Measurements from ENCODE around the gene FGD2. TPM values are rescaled to one million over a fixed set of nuclear protein-coding genes. Genes with fewer than 3 reads are reported as not detected.

Gene FGD2
- total RNA-seq, 1 experiment from 2014 or later = 0.13 TPM

DNA sequence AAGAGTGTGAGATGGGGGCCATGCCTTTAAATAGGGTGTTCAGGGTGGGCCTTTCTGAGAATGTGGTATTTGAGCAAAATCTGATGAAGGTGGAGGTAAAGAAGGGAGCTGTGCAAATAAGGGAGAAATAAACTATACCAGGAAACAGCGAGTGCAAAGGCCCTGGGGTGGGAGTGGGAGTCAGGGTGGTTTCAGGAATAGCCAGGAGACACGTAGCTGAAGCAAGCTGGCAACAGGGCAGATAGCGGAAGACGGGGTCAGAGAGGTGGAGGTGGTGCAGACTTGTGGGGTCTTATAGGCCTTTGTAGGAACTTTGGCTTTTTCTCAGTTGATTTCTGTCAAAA lies 51.6 kb downstream of the FGD2 start:
- Histone ChIP-seq H3K27me3 (ENCODE audit: insufficient read depth, low read length) (no peaks in the 10 kb centered on the region), H3K27ac (ENCODE audit: insufficient read length, low read depth, low read length) (no peak overlapping the region), H3K79me1 (ENCODE audit: insufficient read depth, low read depth, low read length, poor library complexity, severe bottlenecking) (no peaks in the 10 kb centered on the region), H3K4me2 (ENCODE audit: insufficient read depth, insufficient read length, low read length) (no peak overlapping the region), H3K23me2 (ENCODE audit: insufficient read length, low read depth, low read length, poor library complexity, severe bottlenecking) (no peaks in the 10 kb centered on the region), H2BK5ac (ENCODE audit: insufficient read length, low read length) (no peak overlapping the region), H2AK5ac (ENCODE audit: insufficient read length, low read length) (no peak overlapping the region), H3T11ph (ENCODE audit: low read length) (no peak overlapping the region), H2BK120ac (ENCODE audit: low read depth, low read length, poor library complexity, severe bottlenecking) (no peak overlapping the region), H3K4me1 (ENCODE audit: insufficient read depth, low read length) (peaks cover 7% of the 10 kb centered on the region; the same call in 1 of the 2 replicates), H3K18ac (ENCODE audit: insufficient read length, low read depth, low read length) (no peak overlapping the region), H2BK20ac (ENCODE audit: low read depth, low read length, poor library complexity, severe bottlenecking) (no peak overlapping the region), H3K14ac (ENCODE audit: insufficient read depth, low read length) (no peak overlapping the region), H3K9me3 (ENCODE audit: control insufficient read depth, low read depth, low read length) (no peaks in the 10 kb centered on the region), H4K5ac (ENCODE audit: insufficient read length, low read depth, low read length) (no peak overlapping the region), H3K79me2 (ENCODE audit: insufficient read depth, low read length) (no peaks in the 10 kb centered on the region), H2BK12ac (ENCODE audit: insufficient read length, low read depth, low read length) (no peak overlapping the region), H3K23ac (ENCODE audit: insufficient read length, low read depth, low read length) (no peak overlapping the region), H3K4ac (ENCODE audit: low read depth, low read length) (no peak overlapping the region), H4K20me1 (ENCODE audit: control insufficient read depth, insufficient read depth, insufficient read length) (no peaks in the 10 kb centered on the region), H4K91ac (ENCODE audit: insufficient read length, low read depth, low read length) (no peak overlapping the region), H2BK15ac (ENCODE audit: low read depth, low read length) (no peak overlapping the region), H3K56ac (ENCODE audit: insufficient read length, low read depth, low read length) (no peak overlapping the region), H4K8ac (replicated peaks; ENCODE audit: insufficient read length, low read depth, low read length) (no peak overlapping the region), H2AFZ (ENCODE audit: low read length) (no peak overlapping the region), H3K9ac (ENCODE audit: extremely low read depth, insufficient read length, low read length) (no peak overlapping the region)
- no peaks in the 10 kb centered on the region for H3K27me3 Mint-ChIP-seq (ENCODE audit: low read depth)
- no peak overlapping the region for H3K4me3 Mint-ChIP-seq
- no peak for DNase-seq
- H3K36me3 Mint-ChIP-seq (ENCODE audit: insufficient read depth in 1 of 3, low read depth in 3 of 3) = no peaks in the 10 kb centered on the region
- TF ChIP-seq, protein P1, sequence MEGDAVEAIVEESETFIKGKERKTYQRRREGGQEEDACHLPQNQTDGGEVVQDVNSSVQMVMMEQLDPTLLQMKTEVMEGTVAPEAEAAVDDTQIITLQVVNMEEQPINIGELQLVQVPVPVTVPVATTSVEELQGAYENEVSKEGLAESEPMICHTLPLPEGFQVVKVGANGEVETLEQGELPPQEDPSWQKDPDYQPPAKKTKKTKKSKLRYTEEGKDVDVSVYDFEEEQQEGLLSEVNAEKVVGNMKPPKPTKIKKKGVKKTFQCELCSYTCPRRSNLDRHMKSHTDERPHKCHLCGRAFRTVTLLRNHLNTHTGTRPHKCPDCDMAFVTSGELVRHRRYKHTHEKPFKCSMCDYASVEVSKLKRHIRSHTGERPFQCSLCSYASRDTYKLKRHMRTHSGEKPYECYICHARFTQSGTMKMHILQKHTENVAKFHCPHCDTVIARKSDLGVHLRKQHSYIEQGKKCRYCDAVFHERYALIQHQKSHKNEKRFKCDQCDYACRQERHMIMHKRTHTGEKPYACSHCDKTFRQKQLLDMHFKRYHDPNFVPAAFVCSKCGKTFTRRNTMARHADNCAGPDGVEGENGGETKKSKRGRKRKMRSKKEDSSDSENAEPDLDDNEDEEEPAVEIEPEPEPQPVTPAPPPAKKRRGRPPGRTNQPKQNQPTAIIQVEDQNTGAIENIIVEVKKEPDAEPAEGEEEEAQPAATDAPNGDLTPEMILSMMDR (conservative IDR thresholded peaks at IDR 0.05) = no peak
- H3K4me1 Mint-ChIP-seq = peaks cover 51 to 59% of the 10 kb centered on the region in 2 experiments
- no CpG with 5 or more reads among the region's 4 CpGs for WGBS (ENCODE audit: extremely low coverage, insufficient read length, low lambda C conversion rate)
- no peaks in the 10 kb centered on the region for H3K9me3 Mint-ChIP-seq
- peak overlapping the region in 1 of 3 experiments; percentile 6; a peak in 1 of 7 replicates for H3K27ac Mint-ChIP-seq
